ENCODE results near the gene CNTD1.
"Not testable (repeated sequence)": the region's sequence is repeated elsewhere in the genome, so short reads cannot be mapped to it uniquely, and the experiment has no call there.

Gene CNTD1

GRCh38 chr17:42768006-42768405, 30.7 kb upstream of the CNTD1 start:
- not testable (repeated sequence) for H3K4me3 ChIP-seq (ENCODE audit: low read depth in 1 of 2, low read length in 2 of 2); H3K27me3 ChIP-seq (ENCODE audit: control insufficient read depth in 1 of 2, insufficient read depth in 2 of 2, low read length in 2 of 2); H3K4me1 ChIP-seq (ENCODE audit: insufficient read depth, low read length); H3K9ac ChIP-seq (ENCODE audit: low read length); H3K36me3 ChIP-seq (ENCODE audit: insufficient read depth, low read length); H3K9me3 ChIP-seq (ENCODE audit: low read length); H3K27ac ChIP-seq (ENCODE audit: low read depth, low read length)

GRCh38 chr17:42769964-42770363, 28.7 kb upstream of the CNTD1 start:
- H3K27me3 ChIP-seq (ENCODE audit: control insufficient read depth in 1 of 2, insufficient read depth in 2 of 2, low read length in 2 of 2); H3K36me3 ChIP-seq (ENCODE audit: insufficient read depth, low read length); H3K27ac ChIP-seq (ENCODE audit: low read depth, low read length); H3K4me1 ChIP-seq (ENCODE audit: insufficient read depth, low read length); H3K9ac ChIP-seq (ENCODE audit: low read length); H3K9me3 ChIP-seq (ENCODE audit: low read length); H3K4me3 ChIP-seq (ENCODE audit: low read depth in 1 of 2, low read length in 2 of 2): not testable (repeated sequence)

GRCh38 chr17:42772945-42773289, 25.7 kb upstream of the CNTD1 start:
- no peaks in the 10 kb centered on the region for H3K27me3 ChIP-seq (ENCODE audit: control insufficient read depth in 1 of 2, insufficient read depth in 2 of 2, low read length in 2 of 2)
- H3K9ac ChIP-seq (ENCODE audit: low read length) = peak overlapping the region; percentile 89

GRCh38 chr17:42773290-42774035, 25.2 kb upstream of the CNTD1 start, which contains the start of gene VPS25:
VPS25 (plus strand) TSS chr17:42773449; CDS start chr17:42773476, 27 bp downstream.
- Histone ChIP-seq H3K27me3 (ENCODE audit: control insufficient read depth in 1 of 2, insufficient read depth in 2 of 2, low read length in 2 of 2) (no peaks in the 10 kb centered on the region), H3K36me3 (ENCODE audit: insufficient read depth, low read length) (peaks cover 24% of the 10 kb centered on the region), H3K9me3 (ENCODE audit: low read length) (no peaks in the 10 kb centered on the region), H3K27ac (ENCODE audit: low read depth, low read length) (peak within 1 kb of the TSS; percentile 92), H3K4me1 (ENCODE audit: insufficient read depth, low read length) (peaks cover 7% of the 10 kb centered on the region), H3K9ac (ENCODE audit: low read length) (peak within 1 kb of the TSS; percentile 89), H3K4me3 (ENCODE audit: low read depth in 1 of 2, low read length in 2 of 2) (peak within 1 kb of the TSS; percentile 60 to 82)

More at GRCh38 chr17:42772945-42773289, 25.7 kb upstream of the CNTD1 start:
- H3K36me3 ChIP-seq (ENCODE audit: insufficient read depth, low read length) = peaks cover 20% of the 10 kb centered on the region
- H3K9me3 ChIP-seq (ENCODE audit: low read length) = no peaks in the 10 kb centered on the region
- peaks cover 7% of the 10 kb centered on the region for H3K4me1 ChIP-seq (ENCODE audit: insufficient read depth, low read length)
- H3K4me3 ChIP-seq (ENCODE audit: low read depth in 1 of 2, low read length in 2 of 2) = peak overlapping the region; percentile 60 to 82
- peak overlapping the region; percentile 92 for H3K27ac ChIP-seq (ENCODE audit: low read depth, low read length)

GRCh38 chr17:42774066-42774745, 24.5 kb upstream of the CNTD1 start:
- H3K9ac ChIP-seq (ENCODE audit: low read length) = peak overlapping the region; percentile 89
- H3K9me3 ChIP-seq (ENCODE audit: low read length) = no peaks in the 10 kb centered on the region
- peak overlapping the region in 1 of 2 donors; percentile 82 for H3K4me3 ChIP-seq (ENCODE audit: low read depth in 1 of 2, low read length in 2 of 2)
- H3K27ac ChIP-seq (ENCODE audit: low read depth, low read length) = no peak overlapping the region
- H3K27me3 ChIP-seq (ENCODE audit: control insufficient read depth in 1 of 2, insufficient read depth in 2 of 2, low read length in 2 of 2) = no peaks in the 10 kb centered on the region
- peaks cover 31% of the 10 kb centered on the region for H3K36me3 ChIP-seq (ENCODE audit: insufficient read depth, low read length)
- H3K4me1 ChIP-seq (ENCODE audit: insufficient read depth, low read length) = peaks cover 7% of the 10 kb centered on the region

GRCh38 chr17:42775534-42776098, 23.0 kb upstream of the CNTD1 start:
- no peak overlapping the region for H3K9ac ChIP-seq (ENCODE audit: low read length)
- no peak overlapping the region for H3K4me3 ChIP-seq (ENCODE audit: low read depth in 1 of 2, low read length in 2 of 2)
- H3K36me3 ChIP-seq (ENCODE audit: insufficient read depth, low read length) = peaks cover 37% of the 10 kb centered on the region
- peaks cover 0 to 6% of the 10 kb centered on the region in 2 donors for H3K27me3 ChIP-seq (ENCODE audit: control insufficient read depth in 1 of 2, insufficient read depth in 2 of 2, low read length in 2 of 2)
- H3K4me1 ChIP-seq (ENCODE audit: insufficient read depth, low read length) = peaks cover 13% of the 10 kb centered on the region
- no peak overlapping the region for H3K27ac ChIP-seq (ENCODE audit: low read depth, low read length)
- no peaks in the 10 kb centered on the region for H3K9me3 ChIP-seq (ENCODE audit: low read length)

- H3K9ac ChIP-seq (ENCODE audit: low read length) = no peak overlapping the region
- H3K9me3 ChIP-seq (ENCODE audit: low read length) = no peaks in the 10 kb centered on the region
- H3K4me3 ChIP-seq (ENCODE audit: low read depth in 1 of 2, low read length in 2 of 2) = no peak overlapping the region
- H3K27me3 ChIP-seq (ENCODE audit: control insufficient read depth in 1 of 2, insufficient read depth in 2 of 2, low read length in 2 of 2) = peaks cover 25 to 35% of the 10 kb centered on the region in 2 donors
- no peak overlapping the region for H3K27ac ChIP-seq (ENCODE audit: low read depth, low read length)
- peaks cover 37% of the 10 kb centered on the region for H3K36me3 ChIP-seq (ENCODE audit: insufficient read depth, low read length)
- H3K4me1 ChIP-seq (ENCODE audit: insufficient read depth, low read length) = peaks cover 17% of the 10 kb centered on the region
Observed at GRCh38 chr17:42778570-42778969, 20.1 kb upstream of the CNTD1 start.

GRCh38 chr17:42779304-42779935, 19.2 kb upstream of the CNTD1 start:
- Histone ChIP-seq H3K36me3 (ENCODE audit: insufficient read depth, low read length) (peaks cover 37% of the 10 kb centered on the region), H3K4me1 (ENCODE audit: insufficient read depth, low read length) (peaks cover 10% of the 10 kb centered on the region), H3K4me3 (ENCODE audit: low read depth in 1 of 2, low read length in 2 of 2) (no peak overlapping the region), H3K27ac (ENCODE audit: low read depth, low read length) (no peak overlapping the region), H3K27me3 (ENCODE audit: control insufficient read depth in 1 of 2, insufficient read depth in 2 of 2, low read length in 2 of 2) (peaks cover 33 to 44% of the 10 kb centered on the region in 2 donors), H3K9me3 (ENCODE audit: low read length) (no peaks in the 10 kb centered on the region), H3K9ac (ENCODE audit: low read length) (no peak overlapping the region)

GRCh38 chr17:42779936-42780850, 18.5 kb upstream of the CNTD1 start, which contains the start of gene WNK4:
WNK4 (plus strand) TSS chr17:42780610; CDS start chr17:42780699, 89 bp downstream.
- Histone ChIP-seq H3K9me3 (ENCODE audit: low read length) (no peaks in the 10 kb centered on the region), H3K4me1 (ENCODE audit: insufficient read depth, low read length) (peaks cover 10% of the 10 kb centered on the region), H3K27ac (ENCODE audit: low read depth, low read length) (no peak within 1 kb of the TSS), H3K9ac (ENCODE audit: low read length) (no peak within 1 kb of the TSS), H3K4me3 (ENCODE audit: low read depth in 1 of 2, low read length in 2 of 2) (peak within 1 kb of the TSS in 1 of 2 donors; percentile 4), H3K36me3 (ENCODE audit: insufficient read depth, low read length) (peaks cover 32% of the 10 kb centered on the region), H3K27me3 (ENCODE audit: control insufficient read depth in 1 of 2, insufficient read depth in 2 of 2, low read length in 2 of 2) (peaks cover 41 to 52% of the 10 kb centered on the region in 2 donors)

- peaks cover 49 to 60% of the 10 kb centered on the region in 2 donors for H3K27me3 ChIP-seq (ENCODE audit: control insufficient read depth in 1 of 2, insufficient read depth in 2 of 2, low read length in 2 of 2)
Observed at GRCh38 chr17:42780851-42781638, 17.6 kb upstream of the CNTD1 start.

More at GRCh38 chr17:42780851-42781638, 17.6 kb upstream of the CNTD1 start:
- Histone ChIP-seq H3K27ac (ENCODE audit: low read depth, low read length) (no peak overlapping the region), H3K9ac (ENCODE audit: low read length) (no peak overlapping the region), H3K36me3 (ENCODE audit: insufficient read depth, low read length) (peaks cover 24% of the 10 kb centered on the region), H3K4me1 (ENCODE audit: insufficient read depth, low read length) (peaks cover 10% of the 10 kb centered on the region), H3K4me3 (ENCODE audit: low read depth in 1 of 2, low read length in 2 of 2) (peak overlapping the region in 1 of 2 donors; percentile 4), H3K9me3 (ENCODE audit: low read length) (no peaks in the 10 kb centered on the region)
